ENCODE measurements around the gene ST3GAL5.
"Not testable (repeated sequence)": the region's sequence is repeated elsewhere in the genome, so short reads cannot be mapped to it uniquely, and the experiment has no call there.

ST3GAL5 gene

DNA sequence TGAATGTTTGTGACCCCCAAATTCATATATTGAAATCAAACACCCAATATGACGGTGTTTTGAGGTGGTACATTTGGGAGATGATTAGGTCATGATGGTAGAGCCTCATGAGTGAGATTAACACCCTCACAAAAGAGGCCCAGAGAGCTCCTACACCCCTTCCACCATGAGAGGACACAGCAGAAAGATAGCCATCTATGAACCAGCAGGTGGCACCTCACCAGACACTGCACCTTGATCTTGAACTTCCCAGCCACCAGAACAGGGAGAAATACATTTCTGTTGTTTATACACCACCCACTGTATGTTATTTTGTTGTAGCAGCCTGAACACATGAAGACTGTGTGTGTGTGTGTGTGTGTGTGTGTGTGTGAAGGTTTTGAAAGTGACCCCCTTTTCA, 58.1 kb downstream of the ST3GAL5 start:
- DNase-seq = no peak

DNA sequence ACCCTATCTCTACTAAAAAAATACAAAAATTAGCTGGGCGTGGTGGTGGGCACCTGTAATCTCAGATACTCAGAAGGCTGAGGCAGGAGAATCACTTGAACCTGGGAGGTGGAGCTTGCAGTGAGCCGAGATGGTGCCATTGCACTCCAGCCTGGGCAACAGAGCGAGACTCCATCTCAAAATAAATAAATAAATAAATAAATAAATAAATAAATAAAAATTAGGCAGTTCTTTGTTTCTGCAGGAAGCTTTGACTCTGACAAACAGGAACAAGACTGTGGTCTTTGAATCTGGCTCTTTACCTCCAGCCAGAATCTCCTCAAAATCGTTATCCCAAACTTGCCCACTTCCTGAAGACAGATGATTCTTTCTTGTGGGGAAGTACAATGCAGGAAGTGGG, 59.4 kb downstream of the ST3GAL5 start:
- DNase-seq = not testable (repeated sequence)

DNA sequence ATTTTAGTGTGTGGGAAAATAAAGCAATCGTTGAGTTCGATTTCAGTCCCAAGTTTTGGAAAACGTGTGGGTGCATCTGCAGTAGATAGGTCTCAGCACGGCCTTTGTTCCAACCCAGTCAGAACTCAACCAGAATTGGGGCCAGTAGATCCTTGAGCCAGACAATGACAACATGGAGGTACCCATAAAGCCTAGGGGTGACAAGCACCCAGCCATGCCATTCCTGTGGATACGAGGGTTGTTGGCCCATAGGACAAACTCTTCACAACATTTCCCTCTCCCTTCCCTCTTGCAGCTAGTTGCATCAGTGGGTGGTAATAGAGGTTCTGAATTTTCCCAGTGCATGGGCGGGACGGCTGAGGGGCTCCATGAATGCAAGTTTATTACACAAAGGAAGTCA, 60.1 kb downstream of the ST3GAL5 start:
- DNase-seq = no peak

GRCh38 chr2:85827879-85828569, 60.8 kb downstream of the ST3GAL5 start:
- no peak for DNase-seq

GRCh38 chr2:85826990-85827878, 61.6 kb downstream of the ST3GAL5 start:
- DNase-seq = peak; percentile 47

DNA sequence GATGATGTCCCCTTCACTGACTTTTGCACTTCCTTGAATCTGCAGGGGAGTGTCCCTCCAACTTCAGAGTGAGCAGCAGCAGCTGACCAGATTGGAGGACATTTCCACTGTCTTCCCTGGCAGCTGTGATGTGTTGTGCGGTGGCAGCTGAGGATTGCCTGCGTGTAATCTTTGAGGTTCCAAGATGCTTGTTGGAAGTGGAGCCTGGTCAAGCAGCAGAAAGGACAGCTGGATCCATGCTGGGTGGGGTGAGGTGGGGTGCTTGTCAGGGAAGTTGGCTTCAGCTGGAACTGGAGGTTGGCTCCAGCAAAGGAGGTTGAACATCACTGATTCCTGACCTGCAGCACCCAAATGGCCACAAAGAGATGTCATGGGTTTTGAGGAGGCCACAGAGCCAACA, 64.8 kb downstream of the ST3GAL5 start:
- no peak for DNase-seq

- DNase-seq = no peak
Measured at GRCh38 chr2:85822766-85823165, 66.0 kb downstream of the ST3GAL5 start.

DNA sequence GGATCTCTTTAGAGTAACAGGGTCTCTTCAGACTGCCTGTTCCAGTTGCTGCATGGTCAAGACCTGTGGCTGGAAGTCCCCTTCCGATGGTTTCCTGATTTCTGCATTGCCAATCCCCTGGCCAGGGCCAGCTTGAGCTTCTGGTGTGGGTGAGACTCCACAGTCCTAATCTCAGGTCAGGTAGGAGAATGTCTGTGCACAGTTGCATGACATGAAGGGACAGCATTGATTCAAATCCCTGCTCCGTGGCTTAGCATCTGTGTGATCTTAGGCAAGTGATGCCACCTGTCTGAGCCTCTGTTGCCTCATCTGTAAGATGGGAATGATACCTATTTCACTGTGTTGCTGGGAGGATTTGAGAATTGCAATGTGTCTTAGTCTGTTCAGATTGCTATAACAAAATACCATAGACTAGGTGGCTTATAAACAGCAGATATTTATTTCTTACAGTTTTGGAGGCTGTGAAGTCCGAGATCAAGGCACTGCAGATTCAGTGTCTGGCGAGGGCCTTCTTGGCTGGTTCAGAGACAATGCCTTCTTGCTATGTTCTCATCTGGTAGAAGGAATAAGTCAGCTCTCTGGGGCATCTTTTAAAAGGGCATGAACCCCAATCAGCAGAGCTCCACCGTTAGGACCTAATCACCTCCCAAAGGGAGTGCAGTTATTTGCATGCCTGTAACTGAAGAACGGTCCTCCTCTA, 68.8 kb downstream of the ST3GAL5 start:
- DNase-seq = no peak

GRCh38 chr2:85814802-85815550, 73.8 kb downstream of the ST3GAL5 start:
- DNase-seq = no peak

GRCh38 chr2:85813982-85814801, 74.6 kb downstream of the ST3GAL5 start:
- DNase-seq = peak; percentile 87

GRCh38 chr2:85813211-85813981, 75.4 kb downstream of the ST3GAL5 start:
- no peak for DNase-seq

- no peak for DNase-seq
Measured at GRCh38 chr2:85812094-85812735, 76.6 kb downstream of the ST3GAL5 start.

DNA sequence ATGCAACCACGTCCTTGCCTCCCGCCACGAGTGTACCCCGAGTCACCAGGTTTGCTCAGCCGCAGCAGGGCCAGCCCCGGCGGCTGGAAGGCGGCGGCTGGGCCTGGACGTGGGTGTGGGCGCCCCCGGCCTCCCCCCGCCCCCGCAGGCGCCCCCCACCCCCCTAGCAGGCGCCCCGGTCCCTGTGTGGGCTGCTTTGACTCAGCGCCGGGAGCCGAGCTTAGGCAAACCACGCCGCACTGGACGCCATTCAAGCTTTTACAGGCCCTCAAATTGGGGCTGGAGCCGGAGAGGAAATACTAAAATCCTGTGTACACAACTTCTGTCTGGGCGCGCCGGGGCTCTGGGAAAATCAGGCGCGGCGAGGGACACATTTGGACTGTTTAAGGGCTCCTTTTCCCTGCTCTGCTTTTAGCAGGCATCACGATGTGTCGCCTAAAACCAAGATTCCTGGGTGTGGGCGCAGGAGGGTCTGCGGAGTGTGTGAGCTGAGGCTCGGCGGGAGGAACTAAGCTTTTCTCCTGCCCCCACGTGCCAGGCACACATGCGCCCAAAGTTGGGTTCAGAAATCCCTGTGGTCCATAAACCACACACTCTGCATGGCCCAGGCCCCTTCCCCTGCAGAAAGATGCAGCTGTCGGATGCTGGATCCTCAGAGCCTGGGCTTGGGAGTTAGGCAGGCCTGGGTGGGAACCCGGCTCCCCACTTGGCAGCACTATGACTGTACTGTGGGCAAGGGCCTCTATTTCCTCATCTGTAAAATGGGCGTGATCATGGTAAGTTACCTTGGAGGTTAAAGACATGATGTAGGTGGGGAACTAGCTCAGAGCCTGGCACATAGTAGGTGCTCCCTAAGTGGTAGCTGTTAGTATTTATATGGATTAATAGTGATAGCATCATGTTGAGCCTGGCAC, 77.4 kb downstream of the ST3GAL5 start:
- DNase-seq = no peak

DNA sequence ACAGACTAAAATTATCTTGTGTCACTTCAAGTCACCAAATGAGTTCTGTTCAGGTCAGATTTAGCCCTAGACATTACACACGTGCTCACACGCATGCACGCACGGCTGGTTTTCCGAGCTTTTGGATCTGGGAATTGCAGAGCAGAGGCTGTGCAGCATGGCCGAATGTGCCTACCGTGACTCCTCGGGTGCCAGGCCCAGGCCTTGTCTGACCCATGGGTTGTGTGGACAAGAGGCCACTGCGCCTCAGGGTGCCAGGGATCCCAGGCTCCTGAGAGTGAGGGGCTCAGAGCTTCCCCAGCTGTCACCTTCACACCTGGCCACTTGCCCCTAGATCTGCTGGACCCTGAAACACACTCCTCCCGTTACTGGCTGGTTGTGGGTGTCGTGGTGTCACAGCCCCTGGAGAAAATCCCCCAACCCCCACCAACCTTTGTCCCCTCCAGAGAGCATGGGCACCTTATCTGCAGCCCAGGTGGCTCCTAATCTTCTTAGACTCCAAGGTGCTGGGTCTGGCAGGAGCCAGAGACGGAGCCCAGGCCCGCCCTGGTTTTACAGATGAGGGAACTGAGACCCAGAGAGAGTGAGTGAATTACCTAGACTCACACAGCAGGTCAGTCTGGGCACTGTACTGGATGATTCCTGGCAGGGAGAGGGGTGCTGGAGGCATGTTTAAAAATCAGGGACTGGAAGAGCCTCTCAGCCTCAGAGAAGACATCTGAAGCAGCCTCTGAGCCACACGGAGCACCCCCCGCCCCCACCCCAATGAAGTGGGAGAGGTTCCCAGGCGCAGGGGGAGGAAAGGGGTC, 78.2 kb downstream of the ST3GAL5 start:
- DNase-seq = no peak

DNA sequence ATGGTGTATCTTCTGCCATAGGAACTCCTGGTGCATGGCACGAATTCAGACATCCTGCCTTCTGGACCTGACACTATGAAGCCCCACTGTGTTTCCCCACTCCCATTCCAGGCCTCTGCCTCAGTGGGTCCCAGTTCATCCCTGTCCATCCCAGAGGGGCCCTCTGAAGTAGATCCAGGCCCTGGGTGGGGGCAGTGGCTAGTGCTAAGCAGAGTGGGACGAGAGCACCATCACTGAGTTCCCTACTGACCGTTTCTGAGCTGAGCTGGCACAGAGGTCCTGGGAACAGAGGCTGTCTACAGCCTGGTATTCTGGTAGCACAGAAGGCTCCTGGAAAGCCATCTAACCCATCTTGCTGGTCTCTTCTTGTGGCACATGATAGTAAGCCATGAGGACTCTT, 81.0 kb downstream of the ST3GAL5 start:
- no peak for DNase-seq

GRCh38 chr2:85806358-85807118, 82.3 kb downstream of the ST3GAL5 start:
- no peak for DNase-seq

GRCh38 chr2:85804583-85804982, 84.2 kb downstream of the ST3GAL5 start:
- DNase-seq = peak; percentile 71
